COR-L47 (cell line): ENCODE measurements around the gene GRIN1.
"Not testable (repeated sequence)": the region's sequence is repeated elsewhere in the genome, so short reads cannot be mapped to it uniquely, and the experiment has no call there.

ENCODE experiments used
- DNase-seq: peaks from one replicate; lab custom pipeline; 2025; lab: John Stamatoyannopoulos, UW

GRIN1 gene

DNA sequence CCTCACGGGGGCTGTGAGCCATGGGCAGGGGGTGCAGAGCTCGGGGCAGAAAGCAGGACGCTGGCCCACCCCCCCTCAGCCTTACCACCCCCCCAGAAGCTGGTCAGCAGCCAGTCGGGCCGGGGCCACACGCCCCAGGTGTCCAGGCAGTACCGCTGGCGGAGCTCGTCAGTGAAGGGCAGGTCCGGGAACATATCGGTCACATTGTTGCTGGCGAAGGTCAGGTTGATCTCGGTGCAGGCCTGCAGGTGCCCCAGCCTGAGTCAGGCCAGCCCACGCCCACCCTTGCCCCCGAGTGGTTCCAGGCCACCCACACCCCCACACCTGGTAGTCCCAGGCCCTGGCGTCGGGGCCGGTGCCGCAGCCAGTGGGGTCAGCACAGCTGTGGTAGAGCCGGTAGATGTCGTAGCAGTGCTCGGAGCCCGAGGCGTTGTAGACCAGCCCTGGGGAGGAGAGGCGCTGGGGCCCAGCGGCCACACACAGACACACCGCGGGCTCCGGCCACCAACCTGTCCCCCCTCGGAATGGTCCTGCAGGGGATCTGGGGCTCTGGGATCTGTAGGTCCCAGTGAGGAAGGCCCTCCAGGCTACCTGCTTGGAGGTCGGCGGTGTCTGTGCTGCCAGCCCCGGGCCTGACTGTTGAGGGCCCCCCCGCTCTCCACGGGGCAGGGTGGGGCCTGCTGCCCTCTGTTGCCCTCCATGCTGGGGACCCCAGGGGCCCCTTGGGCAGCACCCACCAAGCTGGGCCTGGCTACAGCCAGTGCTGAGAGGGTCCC, 27.0 kb upstream of the GRIN1 start:
- no peak for DNase-seq

DNA sequence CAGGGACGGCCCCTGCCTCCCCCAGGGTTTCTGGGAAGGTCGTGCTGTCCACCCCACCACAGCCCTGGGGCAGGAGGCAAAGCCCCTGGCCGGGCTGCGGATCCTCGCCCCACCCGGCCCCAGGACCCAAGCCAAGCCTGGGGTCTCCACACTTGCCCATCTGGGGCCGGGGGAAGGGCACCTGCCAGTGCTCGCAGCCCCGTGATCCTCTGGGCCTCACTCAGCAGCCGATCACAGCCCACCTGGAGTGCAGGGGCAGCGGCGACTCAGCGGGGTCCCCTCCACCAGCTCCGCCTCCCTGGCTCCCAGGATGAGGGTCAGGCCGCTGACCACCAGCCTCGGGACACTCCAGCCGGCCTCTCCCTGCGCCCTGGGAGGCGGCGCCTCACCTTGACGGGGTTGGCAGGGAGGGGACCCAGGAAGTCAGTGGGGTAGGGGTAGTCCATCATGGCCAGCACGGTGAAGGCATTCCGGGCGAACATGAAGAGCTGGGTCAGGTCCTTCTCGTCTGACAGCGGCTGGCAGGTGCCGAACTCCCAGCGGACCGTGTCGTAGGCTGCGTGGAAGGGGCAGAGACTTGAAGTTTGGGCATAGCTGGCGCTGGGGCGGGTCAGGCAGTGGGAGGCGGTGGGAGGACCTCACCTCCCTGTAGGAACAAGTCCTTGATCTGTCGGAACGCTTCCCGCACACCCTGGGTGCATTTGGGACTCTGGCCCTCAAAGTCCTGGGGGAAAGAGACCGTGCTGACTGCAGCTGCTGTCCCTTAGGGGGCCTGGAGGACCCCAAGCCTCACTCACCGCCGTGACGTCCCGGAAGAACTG, 26.2 kb upstream of the GRIN1 start:
- no peak for DNase-seq

DNA sequence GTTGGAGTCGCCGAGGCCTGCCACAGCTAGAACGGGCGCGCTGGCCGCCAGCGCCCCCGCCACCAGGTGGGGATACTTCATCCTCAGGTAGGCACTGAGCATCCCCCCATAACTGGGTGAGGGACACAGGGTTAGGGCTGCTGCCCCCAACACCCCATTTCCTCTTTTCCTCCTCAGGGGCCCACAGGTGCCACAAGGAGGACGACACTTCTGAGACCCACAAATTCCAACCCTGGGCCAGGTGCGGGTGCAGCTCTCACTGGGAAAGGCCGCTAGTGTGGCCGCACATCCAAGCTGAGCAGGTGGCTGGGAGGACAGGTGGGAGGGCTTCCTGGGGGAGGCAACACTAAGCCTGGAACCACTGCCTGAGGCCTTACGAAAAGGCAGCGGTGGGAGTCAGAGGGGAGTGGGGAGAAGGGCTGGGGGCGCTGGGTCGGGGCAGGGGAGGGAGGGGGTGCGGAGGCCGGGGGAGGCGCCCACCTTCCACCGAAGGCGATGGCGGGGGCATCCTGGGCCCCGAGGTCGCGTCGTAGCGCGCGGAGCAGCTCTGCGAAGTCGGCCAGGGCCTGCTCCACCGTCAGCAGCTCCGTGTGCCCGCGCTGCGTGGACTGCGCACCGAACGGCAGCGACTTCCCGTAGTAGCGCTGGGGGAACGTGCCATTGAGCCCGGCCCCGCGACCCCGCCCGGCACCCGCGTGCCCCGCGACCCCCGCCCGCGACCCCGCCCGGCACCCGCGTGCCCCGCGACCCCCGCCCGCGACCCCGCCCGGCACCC, 25.4 kb upstream of the GRIN1 start:
- no peak for DNase-seq

DNA sequence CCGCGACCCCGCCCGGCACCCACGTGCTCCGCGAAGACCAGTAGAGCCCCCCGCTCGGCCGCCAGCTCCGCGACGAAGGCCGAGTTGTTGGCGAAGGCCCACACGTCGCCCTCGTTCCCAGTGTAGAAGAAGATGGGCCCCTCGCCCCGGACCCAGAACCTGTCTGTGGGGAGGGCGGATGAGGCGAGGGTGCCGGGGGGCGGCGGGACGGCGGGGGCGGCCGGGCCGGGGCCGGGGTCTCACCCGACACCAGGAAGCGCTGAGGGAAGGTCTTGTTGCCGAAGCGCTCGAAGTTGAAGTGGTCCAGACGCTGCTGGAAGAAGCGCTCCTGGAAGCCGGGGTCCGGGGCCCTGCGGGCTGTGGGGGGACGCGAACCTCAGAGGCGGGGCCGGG, 24.7 kb upstream of the GRIN1 start:
- no peak for DNase-seq

DNA sequence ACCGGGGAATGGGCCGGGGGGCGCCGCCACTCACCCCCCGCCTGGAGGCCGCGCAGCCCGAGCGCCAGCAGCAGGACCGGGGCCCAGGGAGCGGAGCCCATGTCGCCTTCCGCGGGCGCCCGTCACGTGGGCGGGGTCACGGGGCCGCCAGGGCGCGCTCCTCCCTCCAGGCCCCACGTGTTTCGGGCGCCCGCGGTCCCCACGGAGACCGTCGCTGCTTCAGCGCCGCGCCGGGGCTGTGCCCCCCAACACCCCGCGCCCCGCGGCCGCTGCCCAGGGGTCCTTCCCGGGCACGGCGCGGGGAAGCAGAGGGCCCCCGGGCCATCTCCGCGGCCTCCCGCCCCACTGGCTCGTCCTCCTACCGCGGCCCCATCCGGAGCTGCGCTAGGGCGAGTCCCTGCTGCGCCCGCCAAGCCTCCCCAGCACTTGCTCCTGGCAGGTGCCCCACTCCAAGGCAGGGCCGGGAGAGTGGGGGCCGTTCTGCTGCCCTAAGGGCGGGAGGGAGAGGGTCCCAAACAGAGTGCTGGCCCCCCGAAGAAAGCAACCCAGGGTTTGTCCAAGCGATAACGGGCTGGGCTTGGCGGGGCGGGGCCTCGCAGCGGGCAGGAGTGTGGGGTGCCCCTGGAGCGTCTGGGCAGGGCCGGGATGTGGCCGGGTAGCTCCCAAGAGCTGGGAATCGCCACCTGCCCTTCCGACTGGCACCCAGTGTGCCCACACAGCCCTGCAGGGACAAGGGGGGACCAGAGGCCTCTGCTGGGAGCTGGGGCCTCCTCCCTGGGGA, 24.2 kb upstream of the GRIN1 start, which contains the start of gene DPP7:
Gene DPP7 (minus strand): TSS at position 121 of the 781 bp plus-strand sequence. CDS start 20 bp downstream, at position 101.
- peak; percentile 43 for DNase-seq

DNA sequence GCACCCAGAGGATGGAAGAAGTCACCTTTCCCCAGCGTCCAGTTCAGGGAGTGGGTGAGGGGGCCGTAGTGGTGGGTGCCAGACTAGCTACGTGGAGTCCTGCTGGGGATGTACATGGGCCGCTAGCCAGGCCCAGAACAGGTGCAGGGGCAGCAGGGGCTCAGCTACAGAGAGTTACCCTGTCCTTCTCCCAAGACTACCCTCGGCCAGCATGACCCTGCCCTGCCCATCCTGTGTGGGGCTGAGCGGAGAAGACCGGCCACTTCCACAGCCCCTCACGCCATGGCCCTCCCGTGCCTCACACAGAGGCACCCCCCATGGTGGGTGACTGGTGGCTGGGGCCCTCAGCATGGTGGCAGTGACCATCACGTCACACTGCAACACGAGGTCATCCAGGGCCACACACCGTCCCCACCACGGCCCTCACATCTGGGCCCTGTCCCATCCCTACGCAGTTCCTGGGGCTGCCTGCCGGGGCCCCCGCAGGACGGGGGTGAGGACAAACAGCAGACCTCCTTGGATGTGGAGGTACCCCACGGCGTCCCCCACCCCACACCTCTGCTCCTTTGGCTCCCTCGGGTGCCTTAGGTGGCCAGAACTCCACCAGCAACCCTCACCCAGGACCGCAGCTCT, 23.4 kb upstream of the GRIN1 start:
- DNase-seq: no peak

DNA sequence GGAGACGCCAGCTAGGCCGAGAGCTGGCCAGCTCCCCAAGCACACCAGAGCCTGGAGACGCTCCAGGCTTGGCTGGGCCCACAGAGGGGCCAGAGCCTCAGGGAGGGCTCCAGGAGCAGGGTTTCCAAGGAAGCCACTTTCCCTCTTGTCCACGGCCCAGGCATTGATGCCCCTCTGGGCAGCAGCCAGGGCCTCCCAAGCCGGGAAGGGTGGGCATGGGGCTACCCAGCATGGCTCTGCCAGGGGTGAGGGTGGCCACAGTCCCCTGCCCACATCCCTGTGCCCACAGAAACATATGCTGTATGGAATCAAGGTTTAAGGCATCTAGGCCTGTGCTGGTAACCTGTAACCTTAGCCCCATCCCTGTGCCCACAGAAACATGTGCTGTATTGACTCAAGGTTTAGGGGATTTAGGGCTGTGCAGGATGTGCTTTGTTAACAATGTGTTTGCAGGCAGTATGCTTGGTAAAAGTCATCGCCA, 22.9 kb upstream of the GRIN1 start:
- no peak for DNase-seq

DNA sequence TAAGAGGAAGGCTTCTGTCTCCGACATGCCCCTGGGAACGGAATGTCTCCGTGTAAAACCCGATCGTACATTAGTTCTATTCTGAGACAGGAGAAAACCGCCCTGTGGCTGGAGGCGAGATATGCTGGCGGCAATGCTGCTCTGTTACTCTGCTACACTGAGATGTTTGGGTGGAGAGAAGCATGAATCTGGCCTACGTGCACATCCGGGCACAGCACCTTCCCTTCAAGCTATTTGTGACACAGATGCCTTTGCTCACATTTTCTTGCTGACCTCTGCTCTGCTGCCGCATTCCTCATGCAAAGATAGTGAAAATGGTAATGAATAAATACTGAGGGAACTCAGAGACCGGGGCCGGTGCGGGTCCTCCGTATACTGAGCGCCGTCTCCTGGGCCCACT, 22.2 kb upstream of the GRIN1 start:
- no peak for DNase-seq

DNA sequence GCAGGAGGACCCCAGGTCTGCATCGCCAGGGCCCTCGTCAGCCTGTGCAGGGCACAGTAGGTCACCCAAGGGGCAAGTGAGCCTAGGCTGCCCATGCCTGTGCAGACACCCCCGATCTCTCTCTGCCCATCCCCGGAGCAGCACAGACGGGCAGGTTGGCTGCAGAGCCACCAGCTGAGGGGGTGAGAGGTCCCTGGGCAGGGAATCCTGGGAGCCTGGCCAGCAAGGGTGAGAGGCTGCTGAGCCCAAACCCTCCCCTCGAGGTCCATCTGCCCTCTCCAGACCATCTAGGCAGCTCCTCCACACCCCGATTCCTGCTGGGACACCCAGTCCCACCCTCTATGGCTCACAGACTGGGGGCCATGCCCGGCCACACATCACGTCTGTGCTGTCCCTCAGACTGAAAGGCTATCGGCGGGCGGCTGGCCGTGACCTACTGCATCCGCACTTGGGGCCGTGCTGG, 21.7 kb upstream of the GRIN1 start:
- no peak for DNase-seq

DNA sequence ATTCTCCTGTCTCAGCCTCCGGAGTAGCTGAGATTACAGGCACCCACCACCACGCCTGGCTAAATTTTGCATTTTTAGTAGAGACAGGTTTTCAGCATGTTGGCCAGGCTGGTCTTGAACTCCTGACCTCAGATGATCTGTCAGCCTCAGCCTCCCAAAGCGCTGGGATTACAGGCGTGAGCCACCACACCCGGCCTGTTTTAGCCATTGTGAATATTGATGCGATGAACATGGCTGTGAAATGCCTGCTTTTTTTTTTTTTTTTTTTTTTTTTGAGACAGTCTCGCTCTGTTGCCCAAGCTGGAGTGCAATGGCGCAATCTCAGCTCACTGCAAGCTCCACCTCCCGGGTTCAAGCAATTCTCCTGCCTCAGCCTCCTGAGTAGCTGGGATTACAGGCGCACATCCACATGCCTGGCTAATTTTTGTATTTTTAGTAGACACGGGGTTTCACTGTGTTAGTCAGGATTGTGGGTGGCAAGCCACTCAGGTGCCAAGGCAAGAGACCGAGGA, 20.8 kb upstream of the GRIN1 start:
- not testable (repeated sequence) for DNase-seq

DNA sequence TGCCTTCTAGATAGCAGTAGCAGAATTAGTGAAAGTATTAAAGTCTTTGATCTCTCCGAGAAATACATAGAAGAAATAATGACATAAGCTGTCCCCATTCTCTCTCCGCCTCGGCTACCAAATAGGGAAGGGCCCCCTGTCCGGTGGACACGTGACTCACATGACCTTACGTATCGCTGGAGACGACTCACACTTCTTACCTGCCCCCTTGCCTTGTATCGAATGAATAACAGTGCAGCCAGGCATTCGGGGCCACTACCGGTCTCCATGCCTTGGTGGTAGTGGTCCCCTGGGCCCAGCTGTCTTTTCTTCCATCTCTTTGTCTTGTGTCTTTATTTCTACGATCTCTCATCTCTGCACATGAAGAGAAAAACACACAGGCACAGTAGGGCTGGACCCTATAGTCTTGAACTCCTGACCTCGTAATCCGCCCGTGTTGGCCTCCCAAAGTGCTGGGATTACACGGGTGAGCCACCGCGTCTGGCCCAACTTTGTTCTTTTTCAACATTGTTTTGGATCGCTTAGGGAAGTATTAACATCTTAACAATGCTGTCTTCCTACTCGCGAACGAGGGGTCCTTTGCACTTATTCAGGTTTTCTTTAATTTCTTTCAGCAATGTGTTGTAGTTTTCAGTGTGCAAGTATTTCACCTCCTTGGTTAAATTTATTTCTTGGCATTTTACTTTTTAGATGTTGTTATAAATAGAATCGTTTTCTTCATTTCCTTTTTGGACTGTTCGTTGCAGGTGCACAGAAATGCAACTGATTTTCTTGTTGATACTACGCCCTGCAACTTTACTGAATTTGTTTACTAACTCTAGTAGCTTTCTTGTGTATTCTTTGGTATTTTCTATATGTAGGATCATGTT, 16.8 kb upstream of the GRIN1 start:
- not testable (repeated sequence) for DNase-seq

DNA sequence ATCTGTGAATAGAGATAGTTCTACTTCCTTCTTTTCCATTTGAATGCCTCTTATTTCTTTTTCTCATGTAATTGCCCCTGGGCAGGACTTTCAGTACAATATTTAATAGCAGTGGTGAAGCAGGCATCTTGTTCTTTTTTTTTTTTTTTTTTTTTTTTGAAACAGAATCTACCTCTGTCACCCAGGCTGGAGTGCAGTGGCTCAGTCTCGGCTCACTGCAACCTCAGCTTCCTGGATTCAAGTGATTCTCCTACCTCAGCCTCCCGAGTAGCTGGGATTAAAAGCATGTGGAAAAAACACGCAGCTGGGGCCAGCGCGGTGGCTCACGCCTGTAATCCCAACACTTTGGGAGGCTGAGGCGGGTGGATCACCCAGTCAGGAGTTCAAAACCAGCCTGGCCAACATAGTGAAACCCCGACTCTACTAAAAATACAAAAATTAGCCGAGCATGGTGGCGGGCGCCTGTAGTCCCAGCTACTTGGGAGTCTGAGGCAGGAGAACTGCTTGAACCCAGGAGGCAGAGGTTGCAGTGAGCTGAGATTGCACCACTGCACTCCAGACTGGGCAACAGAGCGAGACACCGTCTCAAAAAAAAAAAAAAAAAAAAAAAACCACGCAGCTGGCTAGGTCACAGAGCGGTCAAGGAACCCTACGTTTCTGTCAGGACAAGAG, 16.0 kb upstream of the GRIN1 start:
- not testable (repeated sequence) for DNase-seq

DNA sequence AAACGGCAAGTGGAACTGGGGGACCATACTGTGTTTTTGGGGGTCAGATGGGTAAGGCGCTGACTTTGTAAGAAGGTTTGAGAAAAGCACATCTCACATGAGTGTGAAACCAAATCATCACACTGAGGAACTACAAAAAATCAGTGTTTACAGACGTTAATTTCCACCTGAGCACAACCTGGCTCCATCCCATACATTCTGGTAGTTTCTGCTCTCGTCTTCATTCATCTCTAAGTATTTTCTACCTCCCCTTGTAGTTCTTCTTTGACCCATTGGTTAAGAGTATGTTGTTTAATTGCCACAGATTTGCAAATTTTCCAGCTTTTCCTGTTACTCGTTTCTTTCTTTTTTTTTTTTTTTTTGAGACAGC, 15.5 kb upstream of the GRIN1 start:
- no peak for DNase-seq

DNA sequence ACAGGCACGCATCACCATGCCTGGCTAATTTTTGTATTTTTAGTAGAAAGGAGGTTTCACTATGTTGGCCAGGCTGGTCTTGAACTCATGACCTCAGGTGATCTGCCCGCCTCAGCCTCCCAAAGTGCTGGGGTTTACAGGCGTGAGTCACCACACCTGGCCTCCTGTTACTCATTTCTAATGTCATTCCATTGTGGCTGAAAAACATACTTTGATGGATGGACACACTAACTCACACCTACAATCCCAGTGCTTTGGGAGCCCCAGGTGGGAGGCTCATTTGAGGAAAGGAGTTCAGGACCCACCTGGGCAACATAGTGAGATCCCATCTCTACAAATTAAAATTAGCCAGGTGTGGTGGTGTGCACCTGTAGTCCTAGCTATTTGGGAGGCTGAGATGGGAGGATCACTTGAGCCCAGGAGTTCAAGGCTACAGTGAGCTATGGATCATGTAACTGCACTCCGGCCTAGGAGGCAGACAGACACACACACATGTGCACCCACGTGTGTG, 14.9 kb upstream of the GRIN1 start:
- DNase-seq: not testable (repeated sequence)

DNA sequence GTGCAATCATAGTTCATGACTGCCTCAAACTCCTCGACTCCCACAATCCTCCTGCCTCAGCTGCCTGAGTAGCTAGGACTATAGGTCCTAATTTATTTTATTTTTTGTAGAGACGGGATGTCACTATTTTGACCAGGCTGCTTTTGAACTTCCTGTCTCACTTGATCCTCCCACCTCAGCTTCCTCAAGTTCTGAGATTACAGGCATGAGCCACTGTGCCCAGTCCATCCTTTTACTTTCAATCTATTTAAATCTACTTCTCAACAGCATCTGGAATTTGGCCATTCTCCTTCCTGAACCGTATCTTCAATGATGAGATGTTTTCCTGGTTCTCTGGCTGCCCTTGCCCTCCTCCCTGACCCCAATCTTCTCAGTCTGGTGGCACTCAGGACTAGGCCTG, 12.2 kb upstream of the GRIN1 start:
- no peak for DNase-seq

DNA sequence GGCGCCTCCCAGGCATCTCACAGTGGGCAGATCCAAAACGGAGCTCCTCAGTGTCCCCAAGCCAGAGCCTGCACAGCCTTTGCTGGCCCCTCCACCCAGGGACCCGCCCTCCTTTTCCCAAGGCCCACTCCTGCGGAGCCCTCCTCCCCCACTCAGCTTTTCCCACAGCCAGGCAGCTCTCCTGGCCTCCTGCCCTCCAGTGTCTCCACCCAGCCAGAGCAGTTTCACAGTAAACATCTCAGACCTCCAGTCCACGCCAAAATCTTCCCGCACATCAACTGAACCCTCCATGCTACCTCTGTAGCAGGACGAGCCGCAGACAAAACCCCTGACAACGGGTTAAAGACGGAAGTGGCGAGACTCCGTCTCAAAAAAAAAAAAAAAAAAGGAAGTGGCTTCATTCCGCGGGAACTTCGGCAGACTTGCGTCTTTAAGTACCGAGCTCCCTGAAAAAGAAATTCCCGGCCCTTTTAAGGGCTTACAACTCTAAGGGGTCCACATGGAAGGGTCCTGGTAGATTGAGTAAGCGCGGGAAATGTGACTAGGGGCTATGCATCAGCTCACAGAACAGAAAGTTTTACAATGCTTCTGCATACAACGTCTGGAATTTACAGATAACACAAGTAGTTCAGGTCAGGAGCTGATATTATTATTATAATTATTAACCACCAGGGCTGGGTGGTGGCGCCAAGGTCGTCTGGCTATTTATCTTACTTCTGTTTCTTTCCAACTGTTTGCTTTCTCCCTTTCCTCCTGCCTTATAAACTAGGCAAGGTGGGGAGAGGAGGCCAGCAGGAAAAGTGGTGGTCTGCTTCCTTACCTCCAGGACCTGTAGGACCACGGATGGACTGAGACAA, 11.4 kb upstream of the GRIN1 start:
- DNase-seq: no peak

DNA sequence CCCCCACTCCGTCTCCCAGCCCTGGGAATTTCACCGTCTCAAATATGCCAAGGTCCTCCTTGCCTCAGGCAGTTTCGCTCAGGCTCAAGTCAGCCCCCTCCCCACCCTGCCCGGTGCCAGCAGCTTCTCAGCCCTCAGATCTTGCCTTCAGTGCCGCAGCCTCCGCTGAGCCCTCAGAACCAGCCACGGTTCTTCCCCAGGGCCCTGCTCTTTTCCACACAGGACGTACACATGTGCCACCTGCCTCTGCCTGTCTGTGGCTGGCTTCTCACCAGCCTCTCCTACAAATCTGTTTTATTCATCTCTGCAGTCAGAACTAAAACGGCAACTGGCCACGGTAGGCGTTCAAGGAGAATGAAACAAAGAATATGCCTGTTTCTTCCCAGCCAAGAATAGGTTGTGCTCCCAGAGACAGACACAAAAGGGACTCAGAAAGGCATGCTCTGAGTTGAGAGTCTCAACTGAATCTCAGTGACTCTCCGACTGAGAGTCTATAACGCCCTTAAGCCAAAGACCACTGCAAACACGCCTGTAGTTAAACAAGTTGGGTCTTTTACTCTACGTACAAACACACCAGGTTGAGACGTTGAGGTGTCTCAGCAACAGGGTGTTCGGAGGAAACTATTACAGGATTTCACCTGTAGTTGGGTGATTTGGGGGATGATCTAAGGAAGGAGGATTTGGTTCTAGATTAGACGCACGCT, 10.6 kb upstream of the GRIN1 start:
- DNase-seq: no peak
